ENCODE results near the gene CABP4.
"Not testable (repeated sequence)": the region's sequence is repeated elsewhere in the genome, so short reads cannot be mapped to it uniquely, and the experiment has no call there.

Gene CABP4

GRCh38 chr11:67453816-67454732 is 1.1 kb upstream of the CABP4 start:
- no peak for DNase-seq

DNA sequence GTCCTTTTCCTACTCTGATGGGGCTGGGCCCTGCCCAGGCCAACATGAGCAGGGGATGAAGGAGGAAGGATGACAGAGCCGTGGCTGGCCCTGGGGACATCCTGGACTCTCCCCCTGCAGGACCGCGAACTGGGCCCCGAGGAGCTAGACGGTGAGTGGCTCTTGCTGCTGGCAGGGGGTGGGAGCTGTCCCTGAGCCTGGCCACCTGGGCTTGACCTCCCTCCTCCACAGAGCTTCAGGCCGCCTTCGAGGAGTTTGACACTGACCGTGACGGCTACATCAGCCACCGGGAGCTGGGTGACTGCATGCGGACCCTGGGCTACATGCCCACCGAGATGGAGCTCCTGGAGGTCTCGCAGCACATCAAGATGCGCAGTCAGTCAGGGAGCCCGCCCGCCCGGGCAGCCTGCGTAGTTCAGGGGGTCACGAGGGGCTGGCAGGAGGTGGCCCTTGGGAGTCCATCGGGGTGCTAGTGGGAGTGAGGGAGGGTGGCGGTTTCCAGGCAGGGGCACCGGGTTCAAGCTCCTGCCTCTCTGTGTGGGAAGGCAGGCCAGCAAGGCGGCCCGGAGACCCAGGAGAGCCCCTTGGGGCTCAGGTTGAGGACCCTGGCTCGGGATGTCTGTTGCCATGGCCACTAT is 1.0 kb downstream of the CABP4 start:
- DNase-seq = no peak

- DNase-seq = no peak
Measured at GRCh38 chr11:67457453-67457852, 2.3 kb downstream of the CABP4 start.

DNA sequence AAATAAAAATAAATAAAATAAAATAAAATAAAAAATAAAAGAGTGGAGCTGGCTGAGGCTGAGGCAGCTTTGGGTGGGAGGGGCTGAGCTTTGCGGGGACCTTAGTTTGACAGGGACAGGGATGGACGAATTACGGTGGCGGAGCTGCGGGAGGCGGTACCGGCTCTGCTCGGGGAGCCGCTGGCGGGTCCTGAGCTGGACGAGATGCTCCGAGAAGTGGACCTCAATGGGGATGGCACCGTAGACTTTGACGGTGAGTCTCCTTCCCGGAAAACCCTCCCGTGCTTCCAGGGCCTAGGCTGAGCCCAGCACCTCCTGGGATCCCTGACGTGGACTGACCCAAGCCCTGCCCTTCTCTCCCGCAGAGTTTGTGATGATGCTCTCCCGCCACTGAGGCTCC is 3.1 kb downstream of the CABP4 start:
- DNase-seq = no peak

DNA sequence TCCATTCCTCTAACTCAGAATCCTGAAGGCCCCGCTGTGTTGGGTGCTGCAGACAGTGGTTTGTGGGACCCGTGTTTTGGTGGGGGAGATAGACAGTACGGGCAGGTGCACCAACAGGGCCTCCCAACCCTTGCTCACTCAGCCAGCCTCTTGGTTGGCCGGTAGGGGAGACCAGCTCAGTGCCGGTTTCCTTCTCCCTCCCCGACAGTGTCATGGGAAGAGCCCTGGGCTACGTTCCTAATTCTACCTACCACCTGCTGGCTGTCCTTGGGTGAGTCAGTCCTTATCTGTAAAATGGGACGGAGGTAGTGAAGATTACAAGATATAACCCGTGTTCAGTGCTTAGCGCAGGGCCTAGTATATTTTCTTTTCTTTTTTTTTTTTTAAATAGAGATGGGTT is 8.0 kb downstream of the CABP4 start:
- DNase-seq = no peak

GRCh38 chr11:67463680-67464410 is 8.7 kb downstream of the CABP4 start:
- no peak for DNase-seq

DNA sequence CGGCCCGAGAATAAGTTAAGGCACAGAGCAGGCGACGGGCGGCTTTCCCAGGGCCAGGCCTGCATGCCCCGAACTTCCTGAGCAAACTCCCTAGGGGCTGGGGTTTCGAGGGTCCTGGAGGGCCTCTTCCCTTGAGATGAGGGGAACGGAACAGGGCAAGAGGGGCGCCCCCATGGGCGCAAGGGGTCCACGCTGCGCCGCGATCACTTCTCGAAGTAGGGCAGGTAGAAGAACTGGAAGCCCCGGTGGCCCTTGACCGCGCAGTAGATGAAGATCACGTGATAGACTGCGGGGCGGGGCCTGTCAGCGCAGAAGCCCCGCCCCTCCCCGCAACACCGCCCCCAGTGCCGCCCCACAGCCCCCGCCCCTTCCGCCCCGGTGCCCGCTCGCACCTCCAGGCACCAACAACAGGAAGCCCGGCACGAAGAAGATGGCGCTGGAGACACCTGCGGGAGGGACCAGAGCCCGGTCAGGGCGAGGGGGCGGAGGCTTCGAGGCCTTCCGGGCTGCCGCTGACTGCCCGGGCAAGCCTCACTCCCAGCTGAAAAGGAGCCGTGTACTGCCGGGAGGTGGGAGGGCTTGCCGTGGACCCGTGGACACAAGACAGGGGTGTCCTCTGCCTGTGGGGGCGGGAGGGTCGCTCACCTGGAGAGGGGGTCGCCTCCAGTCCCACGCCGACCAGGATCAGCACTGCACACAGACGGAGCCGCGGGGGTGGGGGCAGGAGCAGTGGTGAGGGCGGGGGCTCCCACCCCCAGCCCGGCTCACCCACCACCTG is 9.4 kb downstream of the CABP4 start:
- peak; percentile 94 for DNase-seq

DNA sequence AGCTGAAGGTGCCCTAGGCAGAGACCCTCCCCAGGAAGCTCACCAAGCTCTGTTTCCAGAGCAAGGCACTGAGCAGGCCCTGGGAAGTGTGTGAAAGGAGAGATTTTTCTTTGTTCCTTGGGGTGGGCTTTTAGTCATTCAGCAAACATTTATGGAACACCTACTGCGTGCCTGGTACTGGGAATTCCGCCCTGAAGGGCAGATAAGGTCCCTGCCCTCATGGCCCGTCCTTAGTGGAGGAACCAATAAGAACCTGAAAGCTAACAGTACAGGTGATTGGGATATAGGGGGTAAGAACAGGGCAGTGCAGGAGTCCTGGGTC is 10.0 kb downstream of the CABP4 start:
- no peak for DNase-seq

GRCh38 chr11:67465530-67465929 is 10.4 kb downstream of the CABP4 start:
- DNase-seq = not testable (repeated sequence)

- DNase-seq = no peak
Measured at GRCh38 chr11:67466367-67466766, 11.2 kb downstream of the CABP4 start.

DNA sequence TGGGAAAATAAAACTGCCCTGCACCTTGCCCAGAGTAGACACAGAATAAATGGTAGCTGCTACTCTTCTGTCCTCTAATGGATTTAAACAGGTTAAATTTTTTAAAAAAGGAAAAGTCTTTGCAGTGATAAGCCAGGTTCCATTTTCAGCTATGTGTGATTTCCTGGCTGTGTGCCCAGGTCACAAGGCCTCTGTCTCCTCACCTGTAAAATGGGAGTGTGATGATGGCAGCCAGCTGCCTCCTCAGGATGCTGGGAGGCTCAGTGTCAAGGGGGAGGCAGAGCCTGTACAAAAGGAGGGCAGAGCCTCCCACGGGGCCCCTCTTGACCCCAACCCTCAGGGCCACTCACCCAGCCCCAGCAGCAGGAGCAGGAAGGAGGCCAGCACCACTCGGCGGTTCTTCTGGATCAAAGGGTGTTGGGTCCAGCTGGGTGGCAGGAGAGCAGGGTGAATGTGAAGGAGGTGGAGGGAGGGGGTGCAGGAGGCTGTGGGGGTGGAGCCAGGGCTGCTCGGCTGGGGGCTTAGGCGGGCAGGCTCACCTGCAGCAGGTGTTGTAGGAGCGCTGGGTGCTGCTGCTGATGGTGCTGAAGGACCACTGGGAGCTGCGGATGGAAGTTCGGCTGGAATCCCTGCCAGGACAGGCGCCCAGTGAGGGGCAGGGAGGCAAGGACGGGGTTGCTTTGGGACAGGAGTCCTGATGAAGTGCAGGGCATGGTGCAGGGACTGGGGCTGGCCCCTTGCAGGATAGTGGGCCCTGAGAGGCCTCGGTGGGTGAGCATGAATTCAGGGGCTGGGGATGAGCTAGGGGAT is 12.0 kb downstream of the CABP4 start:
- no peak for DNase-seq

DNA sequence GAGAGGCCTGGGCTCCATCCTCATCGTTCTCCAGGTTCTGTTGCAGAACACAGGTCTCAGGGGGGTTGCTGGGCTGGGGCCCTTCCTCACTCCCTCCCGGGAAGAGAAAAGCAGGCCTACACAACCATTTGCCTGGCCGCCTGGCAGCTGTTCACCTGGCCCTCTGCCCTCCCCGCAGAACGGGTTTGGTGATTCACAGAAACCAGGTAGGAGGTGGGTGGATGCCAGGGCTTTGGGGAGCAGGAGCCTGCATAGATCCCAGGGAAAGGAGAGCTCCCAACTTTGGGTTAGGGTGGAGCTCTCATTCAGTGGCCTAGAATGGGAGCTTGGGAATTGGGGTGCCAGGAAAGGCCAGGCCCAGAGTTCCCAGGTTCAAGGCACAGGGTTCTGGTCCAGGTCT is 12.9 kb downstream of the CABP4 start:
- peak; percentile 37 for DNase-seq

DNA sequence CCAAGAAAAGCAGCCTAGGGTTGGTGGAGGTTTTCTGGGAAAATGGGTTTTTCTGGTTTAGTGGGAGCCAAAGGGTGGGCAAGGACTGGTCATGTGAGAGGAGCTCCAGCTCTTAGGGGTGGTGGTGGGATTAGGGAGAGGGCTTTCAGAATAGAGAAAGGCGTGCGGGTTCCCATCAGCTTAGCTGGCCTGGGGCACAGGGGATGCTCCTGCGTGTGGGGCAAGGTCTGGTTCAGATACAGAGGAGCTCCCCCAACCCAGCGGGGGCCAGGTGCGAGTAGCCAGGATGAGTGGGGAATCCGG is 13.3 kb downstream of the CABP4 start:
- DNase-seq = peak; percentile 31

- DNase-seq = peak; percentile 93
Measured at GRCh38 chr11:67468759-67469507, 13.8 kb downstream of the CABP4 start, which contains the start of gene TMEM134. Gene TMEM134, minus strand, starts transcription at chr11:67469251. Its CDS starts 59 bp downstream, at chr11:67469192.

DNA sequence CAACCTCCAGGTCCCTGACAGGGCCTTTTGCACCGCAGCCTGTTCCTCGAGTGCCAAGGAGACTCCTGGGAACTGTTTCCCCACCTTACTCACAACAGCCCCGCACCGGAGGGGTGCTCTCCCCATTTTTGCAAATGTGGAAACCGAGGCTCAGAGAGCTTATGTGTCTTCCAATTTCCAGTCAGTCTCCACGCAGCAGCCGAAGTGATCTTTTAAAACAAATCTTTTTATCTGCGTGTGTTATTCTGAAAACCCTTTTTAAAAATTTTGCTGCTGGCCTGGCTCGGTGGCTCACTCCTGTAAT is 14.3 kb downstream of the CABP4 start:
- DNase-seq = no peak

DNA sequence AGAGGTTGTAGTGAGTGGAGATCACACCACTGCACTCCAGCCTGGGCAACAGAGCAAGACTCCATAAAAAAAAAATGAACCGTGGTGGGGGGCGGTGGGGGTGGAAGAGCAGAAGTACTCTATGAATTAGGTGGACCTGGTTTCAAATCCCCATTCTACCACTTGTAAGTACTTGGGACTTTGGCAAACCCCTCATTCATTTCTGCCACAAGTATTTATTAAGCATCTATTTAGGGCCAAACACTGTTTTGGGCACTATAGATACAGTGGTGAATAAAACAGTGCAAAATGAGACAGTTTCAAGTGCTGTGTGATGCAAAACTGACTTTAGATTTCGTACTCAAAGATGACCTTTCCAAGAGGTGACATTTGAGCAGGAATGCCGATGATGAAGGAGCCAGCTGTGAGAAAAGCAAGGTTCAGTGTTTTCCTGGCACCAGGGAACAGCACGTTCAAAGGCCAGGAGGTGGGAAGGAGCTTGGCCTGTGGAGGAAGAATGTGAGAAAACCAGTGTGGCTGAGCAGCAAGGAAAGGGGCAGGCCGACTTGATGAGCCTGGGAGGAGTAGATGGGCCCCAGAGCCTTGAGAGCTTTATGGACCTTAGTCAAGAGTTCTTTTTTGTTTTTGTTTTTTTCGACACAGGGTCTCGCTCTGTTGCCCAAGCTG is 15.3 kb downstream of the CABP4 start:
- DNase-seq = no peak

- DNase-seq = no peak
Measured at GRCh38 chr11:67472882-67473281, 17.7 kb downstream of the CABP4 start.

DNA sequence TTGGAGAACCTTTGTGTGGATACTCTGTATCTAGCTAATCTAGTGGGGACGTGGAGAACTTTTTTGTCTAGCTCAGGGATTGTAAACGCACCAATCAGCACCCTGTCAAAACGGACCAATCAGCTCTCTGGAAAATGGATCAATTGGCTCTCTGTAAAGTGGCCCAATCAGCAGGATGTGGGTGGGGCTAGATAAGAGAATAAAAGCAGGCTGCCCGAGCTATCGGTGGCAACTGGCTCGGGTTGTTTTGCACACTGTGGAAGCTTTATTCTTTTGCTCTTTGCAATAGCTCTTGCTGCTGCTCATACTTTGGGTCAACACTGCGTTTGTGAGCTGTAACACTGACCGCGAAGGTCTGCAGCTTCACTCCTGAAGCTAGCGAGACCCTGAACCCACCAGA is 21.5 kb downstream of the CABP4 start:
- DNase-seq = not testable (repeated sequence)

GRCh38 chr11:67477344-67478050 is 22.3 kb downstream of the CABP4 start:
- not testable (repeated sequence) for DNase-seq

- peak; percentile 22 for DNase-seq
Measured at GRCh38 chr11:67482275-67482826, 27.2 kb downstream of the CABP4 start.

Measured in CD4-positive, alpha-beta T cell treated with Interleukin-6 for 4 hours (primary cell).